NCI-H187 treated with DMSO at 0.1 percent for 48 hours (cell line): ENCODE results near the gene CCDC69.
A peak's percentile ranks its signal among the peaks of the same experiment; 100 is the strongest.
"Not testable (repeated sequence)": the region's sequence is repeated elsewhere in the genome, so short reads cannot be mapped to it uniquely, and the experiment has no call there.

ENCODE experiments used
- DNase-seq: peaks from one replicate; lab custom pipeline; 2025; lab: John Stamatoyannopoulos, UW

CCDC69 gene

DNA sequence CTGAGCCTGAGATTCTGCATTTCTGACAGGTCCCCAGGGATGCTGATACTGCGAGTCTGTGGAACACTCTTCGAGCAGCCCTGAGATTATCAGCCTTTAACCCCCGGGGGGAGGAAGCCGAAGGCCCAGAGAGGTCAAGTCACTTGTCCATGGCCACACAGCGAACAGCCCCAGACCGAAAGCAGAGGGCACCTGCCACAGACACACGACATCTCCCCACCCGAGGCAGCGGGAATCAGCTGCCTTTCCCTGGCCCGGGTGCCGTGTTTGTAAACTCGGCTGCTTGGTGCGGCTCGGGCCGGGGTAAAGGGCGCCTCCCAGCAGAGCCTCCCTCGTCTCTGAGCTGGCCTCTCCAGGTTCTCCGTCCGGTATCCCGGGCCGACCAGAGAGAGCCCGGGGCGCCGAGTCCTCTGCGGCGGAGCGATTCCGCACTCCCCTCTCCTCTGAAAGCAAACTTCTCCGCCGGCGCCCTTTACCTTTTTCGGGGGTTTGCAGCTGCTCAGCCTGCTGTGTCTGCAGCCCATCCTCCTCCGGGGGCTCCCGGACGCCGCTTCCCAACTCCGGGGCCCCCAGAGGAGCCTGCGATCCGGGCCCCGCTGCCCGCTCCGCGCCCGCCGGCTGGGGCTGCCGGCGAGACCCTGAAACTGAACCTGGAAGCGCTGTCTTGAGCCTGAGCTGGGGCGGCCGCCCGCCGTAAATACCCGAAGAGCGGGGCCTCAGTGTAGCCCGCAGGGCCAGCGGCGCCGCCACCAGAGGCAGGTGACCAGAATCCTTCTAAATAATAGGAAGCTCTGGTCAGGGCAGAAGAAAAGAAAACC, at the start of gene CCDC69:
CCDC69 (minus strand) TSS at position 646 of the 818 bp plus-strand sequence; CDS start at position 524, 122 bp downstream.
- DNase-seq = no peak

GRCh38 chr5:151271336-151271735, 47.4 kb upstream of the CCDC69 start:
- no peak for DNase-seq

- no peak for DNase-seq
These were observed 46.7 kb upstream of the CCDC69 start for GRCh38 chr5:151270599-151270998.

- no peak for DNase-seq
These were observed 43.8 kb upstream of the CCDC69 start for GRCh38 chr5:151267491-151268260.

DNA sequence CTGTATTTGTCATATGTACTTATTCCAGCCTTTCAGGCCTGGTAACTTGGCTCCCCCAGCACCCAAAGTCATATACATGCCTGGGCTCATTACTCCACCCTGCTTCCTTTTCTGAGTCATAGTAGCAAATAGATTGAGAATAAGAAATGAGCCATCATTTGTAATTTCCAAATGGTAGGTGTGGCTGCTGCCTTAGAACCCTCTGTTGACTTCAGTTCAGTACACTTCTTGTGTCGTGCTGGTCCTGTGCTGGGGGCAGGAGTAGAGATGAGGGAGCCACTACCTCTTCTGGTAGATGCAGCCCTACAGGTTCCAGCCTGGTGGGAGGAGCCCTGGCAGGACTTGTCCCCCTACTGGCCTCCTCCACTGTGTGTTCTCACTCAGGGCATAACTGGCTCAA, 40.2 kb upstream of the CCDC69 start:
- DNase-seq = no peak

DNA sequence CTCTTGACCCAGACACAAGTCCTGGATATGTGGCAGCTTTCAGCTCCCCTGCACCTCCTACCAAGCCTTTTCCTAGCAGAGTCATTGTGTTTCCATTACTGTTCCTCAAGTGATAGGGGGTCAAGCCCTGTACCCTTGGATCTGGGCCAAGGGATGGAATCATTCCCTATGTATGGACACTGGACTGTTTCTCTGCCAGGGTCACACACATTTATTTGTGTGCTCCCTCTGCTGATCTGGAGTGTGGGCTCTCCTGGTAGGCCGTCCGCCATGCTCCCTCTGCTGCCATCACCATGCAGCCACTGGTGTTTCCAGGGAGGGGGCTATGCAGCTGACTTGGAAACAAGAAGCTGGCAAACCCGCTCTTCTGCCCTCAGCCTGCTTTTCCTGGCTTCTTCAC, 38.6 kb upstream of the CCDC69 start:
- DNase-seq = no peak

DNA sequence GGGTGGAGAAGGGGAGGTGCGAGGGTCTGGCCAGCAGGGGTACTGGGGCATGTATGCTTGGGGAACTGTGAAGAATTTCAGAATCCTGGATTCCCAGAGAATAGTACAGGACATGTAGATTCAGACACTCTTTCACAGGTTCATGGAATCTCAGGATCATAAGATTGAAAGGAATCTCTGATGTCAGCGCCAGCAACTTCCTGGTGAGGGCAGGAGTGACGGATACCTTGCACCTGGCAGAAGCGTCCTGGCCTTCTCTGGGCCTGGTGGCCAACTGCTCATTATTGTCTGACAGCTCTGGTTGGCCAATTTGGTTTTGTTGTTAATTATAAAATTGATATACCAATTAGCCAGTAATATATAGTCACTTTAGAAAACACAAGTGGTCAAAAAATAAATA, 36.0 kb upstream of the CCDC69 start:
- DNase-seq = no peak

DNA sequence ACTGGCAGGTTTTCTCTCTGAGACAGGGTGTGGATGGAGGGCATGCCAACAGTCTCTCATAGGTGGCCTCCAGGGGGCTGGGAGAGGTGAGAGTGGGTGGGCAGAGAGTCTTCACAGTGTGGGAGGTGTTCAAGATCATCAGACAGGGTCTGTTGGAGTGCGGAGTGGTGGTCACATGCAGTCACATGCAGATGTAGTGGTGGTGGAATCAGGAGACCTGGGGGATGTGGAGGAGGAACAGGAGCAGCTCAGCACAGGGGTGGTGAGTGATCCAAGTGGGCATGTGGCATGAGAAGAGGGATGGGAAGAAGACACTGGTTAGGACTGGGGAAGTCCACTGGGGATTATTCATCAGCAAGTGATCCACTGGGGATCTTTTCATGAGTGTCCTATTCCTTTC, 34.9 kb upstream of the CCDC69 start:
- DNase-seq = no peak

GRCh38 chr5:151258201-151258611, 34.3 kb upstream of the CCDC69 start:
- DNase-seq = no peak

DNA sequence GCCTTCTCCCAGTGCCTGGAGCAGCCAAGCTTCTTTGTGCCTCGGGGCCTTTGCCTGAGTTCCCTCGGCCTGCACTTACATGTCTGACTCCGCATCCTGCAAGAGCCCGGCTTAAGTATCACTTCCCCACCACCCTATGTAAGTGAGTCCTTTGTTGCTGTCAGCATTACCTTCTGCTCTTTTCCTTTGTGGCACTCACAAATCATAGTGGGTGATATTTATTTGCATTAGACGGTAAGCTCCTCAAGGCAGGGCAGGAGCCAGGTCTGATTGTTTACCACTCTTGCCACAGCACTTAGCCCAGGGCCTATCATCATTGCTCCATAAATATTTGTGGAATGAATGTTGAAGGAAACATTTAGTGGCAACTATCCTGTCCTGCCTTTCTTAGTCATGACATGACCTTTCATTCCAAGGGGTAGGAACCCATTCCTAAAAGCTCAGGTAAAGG, 33.9 kb upstream of the CCDC69 start:
- DNase-seq = no peak

DNA sequence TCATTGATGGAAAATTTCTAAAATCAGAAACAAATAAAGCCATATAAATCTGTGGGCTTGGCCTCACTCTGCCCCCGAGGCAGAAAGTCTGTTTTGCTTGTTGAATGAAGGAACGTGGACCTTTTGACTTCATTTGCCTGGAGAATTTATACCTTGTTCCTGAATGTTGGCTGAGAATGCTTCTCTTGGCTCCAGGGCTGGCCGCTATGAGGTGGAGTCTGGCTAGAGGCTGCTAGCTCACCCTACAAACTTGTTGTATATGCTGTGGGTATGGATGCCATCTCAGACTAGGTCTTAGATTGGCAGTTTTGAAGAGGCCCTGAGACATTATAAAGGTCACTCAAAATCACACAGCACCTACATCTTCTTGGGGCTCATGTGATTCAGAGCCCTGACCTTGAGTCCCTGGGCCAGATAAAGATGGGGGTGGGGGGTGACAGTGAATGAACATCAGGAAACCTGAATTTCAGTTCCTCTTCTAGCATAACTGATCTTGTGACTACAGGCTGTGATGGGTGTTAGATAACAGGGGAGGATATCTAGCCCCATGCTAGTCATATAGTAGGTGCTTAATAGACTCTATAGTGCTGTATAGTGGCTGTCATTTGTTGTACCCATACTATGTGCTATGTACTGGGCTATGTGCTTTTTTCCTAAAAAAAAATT, 31.9 kb upstream of the CCDC69 start:
- no peak for DNase-seq

- DNase-seq = not testable (repeated sequence)
These were observed 31.1 kb upstream of the CCDC69 start for GRCh38 chr5:151254990-151255389.

- DNase-seq = no peak
These were observed 30.7 kb upstream of the CCDC69 start for GRCh38 chr5:151254556-151254955.

GRCh38 chr5:151253605-151253950, 29.7 kb upstream of the CCDC69 start:
- DNase-seq = no peak

- DNase-seq = peak; percentile 85
These were observed 29.1 kb upstream of the CCDC69 start, which contains the start of gene GM2A for GRCh38 chr5:151252762-151253604. TSS of gene GM2A (plus strand) at chr5:151253185. CDS start at chr5:151253217, 32 bp downstream.

DNA sequence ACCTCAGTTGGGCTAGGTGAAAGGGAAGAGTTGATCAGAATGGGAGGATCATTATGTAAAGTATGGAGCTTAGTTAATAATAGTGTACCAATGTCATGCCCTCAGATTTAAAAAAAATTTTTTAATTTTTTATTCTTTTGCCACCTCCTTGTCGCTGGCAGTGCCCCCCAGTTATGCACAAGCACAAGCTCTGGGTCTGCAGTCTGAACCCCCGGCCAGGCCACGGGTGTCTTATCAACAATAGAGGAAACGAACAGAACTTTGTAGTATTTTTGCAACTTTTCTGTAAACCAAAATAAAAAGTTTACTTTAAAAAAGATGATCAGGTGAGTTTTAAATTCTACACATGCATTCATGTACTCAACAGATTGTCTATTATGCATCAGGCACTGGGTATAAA, 27.7 kb upstream of the CCDC69 start:
- no peak for DNase-seq

- no peak for DNase-seq
These were observed 27.2 kb upstream of the CCDC69 start for GRCh38 chr5:151251001-151251551.

DNA sequence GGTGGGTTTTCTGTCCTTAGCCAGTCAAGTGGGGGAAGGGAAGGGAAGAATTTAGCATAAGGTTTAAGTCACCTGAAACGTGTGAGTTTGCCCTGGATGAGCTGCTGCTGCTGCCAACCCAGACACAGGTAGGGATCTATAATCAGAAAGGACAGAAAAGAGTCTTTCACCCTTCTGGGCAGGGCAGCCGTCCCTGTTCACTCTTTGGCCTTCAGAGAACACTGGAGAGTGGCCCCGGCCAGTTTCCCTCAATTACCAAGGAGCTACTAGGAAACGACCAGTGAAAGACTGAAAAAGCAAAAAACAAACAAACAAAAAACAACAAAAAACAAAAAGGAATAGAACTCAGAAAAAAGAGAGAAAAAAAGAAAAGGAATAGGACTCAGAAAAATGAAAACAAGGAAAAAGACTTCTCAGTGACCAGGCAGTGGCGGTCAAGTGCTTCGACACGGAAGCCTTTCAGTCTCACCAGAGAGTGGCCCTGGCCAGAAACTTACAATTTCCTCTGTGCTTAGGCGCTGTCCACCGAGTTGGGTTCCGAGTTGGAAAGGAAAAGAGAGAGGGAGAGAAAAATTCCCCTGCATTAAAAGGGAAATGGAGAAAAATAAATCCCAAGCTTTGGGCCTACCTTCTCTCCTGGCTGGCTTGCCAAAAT, 26.6 kb upstream of the CCDC69 start:
- no peak for DNase-seq

GRCh38 chr5:151249281-151249680, 25.4 kb upstream of the CCDC69 start:
- DNase-seq = no peak

GRCh38 chr5:151248651-151249050, 24.8 kb upstream of the CCDC69 start:
- no peak for DNase-seq

DNA sequence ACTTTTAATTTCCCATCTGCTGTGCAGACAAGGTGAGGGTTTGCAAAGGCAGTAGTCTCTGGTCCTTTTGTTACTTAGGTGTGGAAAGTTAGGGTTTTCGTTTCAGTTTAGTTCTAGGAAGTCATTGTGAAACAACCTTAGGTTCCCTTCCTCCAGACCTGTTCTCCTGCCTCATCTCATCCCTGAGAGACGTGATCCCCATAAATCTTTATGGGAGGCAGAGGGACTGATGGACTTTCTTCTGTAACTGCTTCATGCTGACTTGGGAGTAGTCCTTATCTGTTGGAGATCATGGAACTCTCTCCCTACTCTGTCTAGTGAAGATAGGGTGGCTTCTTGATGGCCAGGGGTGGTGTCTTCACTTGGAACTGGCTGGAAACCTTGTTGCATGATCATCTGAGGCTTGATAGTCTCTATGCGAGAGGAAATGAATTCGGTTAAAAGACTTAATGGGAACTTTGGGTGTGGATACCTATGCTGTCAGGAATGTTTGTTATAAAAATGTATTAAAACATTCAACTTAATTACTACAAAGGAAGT, 21.9 kb upstream of the CCDC69 start:
- DNase-seq = no peak
